Lung microvascular endothelial cell (primary cell): ENCODE data around the gene DRAP1. TPM values are rescaled to one million over a fixed set of nuclear protein-coding genes. Genes with fewer than 3 reads are reported as not detected.

Experiments used
- DNase-seq, 2 donors: peaks; one replicate each; pipeline versions ENCODE4 v3.0.0 to v3.0.0-alpha.2; 2010; ENCODE audit warnings: low read depth in 2 of 2
- total RNA-seq: library from RNA; depleted of rRNA; stranded (reverse); fragments of >200 nt; gene quantifications from 2 replicates; pipeline ENCODE4 v1.2.1, GENCODE V29; 2014

Gene DRAP1
- total RNA-seq, 1 donor from 2014 or later: 103 TPM

DNA sequence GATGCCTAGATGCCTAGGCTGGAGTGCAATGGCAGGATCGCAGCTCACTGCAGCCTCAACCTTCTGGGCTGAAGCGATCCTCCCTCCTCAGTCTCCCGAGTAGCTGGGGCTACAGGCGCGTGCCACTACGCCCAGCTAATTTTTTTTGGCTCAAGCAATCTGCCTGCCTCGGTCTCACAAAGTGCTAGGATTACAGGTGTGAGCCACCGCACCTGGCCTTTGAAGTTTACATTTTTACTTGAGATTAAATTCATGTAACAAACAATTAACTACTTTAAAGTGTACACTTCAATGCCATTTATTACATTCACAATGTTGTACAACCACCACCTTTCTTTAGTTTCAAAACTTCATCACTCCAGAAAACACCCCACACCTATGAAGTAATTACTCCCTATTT, 15.5 kb upstream of the DRAP1 start:
- no peak for DNase-seq

DNA sequence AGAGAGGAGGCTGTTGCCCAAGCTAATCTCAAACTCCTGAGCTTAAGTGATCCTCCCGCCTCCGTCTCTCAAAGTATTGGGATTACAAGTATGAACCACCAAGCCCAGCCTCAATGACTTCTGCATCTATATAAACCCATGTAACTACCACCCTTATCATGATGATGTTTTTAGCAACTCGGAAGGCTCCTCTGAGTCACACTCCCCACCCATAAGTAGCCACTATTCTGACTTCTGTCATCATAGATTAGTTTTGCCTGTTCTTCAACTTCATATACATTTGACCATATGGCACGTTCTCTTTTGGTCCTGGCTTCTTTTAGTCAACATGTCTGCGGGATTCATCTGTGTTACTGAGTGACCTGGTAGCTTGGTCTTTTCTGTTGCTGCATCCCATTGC, 12.6 kb upstream of the DRAP1 start:
- no peak for DNase-seq

DNA sequence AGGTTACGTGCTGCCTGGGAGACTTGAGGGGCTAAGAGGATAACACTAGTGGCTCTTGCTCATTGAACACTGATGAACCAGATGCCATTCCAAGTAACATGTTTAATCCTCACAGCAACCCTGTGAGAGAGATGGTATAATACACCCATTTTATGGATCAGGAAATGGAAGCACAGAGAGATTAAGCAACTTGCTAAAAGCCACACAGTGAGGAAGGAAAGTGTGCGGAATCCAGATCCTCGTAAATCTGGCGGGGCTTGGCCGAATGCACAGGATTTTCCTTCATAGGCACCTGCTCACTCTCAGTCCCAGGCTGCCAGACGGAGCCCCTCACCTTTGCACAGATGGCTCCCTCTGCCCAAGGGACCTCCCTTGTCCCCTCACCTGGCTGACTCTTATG, 11.3 kb upstream of the DRAP1 start:
- no peak for DNase-seq

DNA sequence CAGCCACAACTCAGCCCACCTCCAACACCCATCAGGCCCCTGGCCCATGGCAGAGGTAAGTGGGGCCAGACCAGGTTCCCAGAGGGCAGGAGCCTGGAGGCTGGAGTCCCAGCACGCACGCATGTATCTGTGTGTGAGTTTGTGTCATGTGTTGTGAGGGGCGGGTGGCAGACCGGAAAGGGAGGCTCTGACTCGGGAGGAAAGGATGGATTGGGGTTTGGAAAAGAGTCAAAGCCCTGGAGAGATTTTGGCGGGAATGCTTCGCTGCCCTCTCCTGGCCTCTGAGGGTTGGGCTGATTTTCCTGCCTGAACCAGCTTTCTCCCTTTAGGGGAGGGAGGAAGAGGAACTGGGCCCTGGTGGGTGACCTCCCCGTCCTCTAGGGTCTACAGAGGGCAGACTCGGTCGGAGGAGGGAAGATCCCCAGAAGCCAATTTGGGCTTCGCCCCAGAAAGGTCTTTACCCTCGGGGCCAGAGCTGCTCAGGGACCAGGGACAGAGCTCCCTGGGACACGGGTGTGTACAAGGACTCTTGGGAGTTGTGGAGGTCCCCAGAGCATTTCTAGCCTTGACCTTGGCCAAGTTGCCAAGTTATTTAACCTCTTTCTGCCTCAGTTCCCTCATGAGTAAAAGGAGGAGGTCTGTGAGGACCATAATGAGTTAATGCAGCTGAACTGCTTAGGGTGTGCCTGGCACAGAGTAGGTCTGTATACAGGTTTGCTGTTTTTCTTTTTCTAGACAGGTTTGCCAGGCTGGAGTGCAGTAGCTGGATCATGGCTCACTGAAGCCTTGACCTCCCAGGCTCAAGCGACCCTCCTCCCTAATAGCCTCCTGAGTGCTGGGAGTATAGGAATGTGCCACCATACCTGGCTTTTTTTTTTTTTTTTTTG, 7.3 kb upstream of the DRAP1 start:
- DNase-seq: peak; percentile 61 to 72

DNA sequence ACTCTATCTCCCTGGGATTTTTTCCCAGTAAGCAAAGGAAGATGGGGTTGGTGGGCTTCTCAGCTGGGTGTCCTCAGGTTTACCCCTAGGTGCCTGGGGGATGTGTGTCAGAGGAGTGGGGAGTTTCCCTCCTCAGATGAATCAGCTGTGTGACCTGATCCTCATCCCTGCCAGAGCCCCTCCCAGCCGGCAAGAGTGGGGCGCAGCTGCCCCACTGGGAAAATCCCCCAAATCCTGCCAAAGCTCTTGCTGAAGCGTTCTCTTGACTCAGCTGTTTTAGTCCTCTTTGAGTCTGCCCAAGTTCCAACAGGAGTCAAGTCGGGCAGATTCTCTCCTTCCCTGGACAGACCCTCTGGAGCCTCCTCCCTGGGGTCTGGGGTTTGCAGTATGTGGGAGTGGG, 6.4 kb upstream of the DRAP1 start:
- peak in 1 of 2 donors; percentile 81 for DNase-seq

DNA sequence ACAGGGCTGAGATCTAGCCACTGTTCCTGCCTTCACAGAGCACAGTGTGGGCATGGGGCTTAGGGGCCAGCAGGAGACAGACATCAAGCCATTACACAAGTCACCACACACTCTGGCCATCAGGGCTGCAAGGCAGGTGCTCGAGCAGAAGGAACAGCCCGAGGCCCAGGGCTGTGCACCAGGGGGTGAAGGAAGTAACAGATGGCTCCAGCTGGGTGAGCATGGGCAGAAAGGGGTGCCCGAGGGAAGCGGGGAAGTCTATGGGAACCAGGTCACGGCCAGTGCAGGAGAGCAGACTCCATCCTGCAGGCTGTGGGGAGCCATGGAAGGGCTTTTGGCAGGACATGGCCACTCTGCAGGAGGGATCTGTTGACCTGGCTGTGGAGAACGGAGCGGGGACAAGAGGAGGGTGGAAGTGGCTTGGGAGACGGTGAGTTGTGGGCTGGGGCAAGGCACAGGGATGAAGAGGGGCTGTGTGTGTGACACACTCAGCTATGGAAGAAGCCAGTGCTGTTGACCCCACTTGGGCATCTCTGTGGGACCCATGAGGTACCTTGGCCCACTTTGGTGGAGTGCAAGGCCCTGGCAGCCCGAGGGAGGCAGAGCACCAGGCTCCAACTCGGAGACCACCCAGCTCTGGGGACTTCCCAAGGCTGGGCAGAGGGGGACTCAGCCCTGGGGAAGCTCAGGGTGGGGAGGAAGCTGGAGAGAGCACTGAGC, 4.0 kb upstream of the DRAP1 start:
- no peak for DNase-seq

DNA sequence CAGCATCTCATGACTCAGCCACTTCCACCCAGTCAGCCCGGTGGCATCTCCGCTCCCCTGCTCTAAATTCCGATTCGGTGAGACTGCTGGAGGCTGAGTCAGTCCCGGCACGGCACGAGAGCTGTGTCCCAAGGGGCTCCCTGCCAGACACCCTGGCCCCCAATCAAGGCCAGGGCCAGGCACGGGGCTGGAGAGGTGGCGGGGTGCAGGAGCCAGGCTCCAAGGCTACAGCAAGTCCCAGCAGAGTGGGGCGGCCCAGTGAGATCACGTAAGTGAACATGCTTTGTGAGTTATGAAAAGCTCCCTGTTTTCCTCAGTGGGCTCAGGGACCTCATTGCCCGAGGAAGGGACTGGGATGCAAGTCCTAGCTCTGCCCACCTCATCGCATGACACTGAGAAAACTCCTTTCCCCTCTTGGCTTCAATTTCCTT, 3.4 kb upstream of the DRAP1 start:
- peak; percentile 84 to 97 for DNase-seq

DNA sequence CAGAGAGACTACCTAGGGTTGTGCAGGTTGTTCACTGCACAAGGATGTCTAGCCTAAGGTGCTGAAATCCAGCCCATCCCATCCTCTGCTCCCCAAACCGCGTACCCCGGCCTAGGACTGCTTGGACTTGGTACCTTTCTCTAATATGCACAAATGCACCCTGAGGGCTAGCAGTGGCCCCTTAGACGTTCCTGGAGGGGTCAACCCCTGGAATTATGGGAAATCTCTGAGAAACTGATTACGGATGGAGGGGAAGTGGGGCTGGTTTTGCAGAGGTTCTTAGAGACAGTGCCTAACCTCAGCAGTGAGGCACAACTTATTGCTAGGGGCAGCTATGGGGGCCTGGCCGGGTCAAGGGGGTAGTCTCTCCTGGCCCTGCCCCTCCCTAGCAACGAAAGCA, 2.8 kb upstream of the DRAP1 start:
- DNase-seq: no peak

DNA sequence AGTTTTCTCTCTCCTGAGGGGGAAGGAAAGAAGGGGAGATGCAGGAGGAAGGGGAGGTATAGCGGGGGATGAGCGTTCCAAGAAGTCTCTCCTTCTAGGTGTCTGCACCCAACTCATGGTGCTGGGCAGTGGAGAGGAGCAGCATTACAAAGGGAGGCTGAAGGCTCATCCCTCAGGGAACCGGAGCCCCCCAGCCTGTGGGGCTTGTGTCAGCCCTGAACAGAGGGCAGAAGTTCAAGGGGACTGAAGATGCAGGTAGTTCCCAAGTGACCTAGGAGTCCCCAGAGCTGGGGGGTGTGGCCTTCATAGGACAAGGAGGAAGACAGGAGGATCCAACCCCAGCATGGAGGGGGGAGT, 2.2 kb upstream of the DRAP1 start:
- no peak for DNase-seq

DNA sequence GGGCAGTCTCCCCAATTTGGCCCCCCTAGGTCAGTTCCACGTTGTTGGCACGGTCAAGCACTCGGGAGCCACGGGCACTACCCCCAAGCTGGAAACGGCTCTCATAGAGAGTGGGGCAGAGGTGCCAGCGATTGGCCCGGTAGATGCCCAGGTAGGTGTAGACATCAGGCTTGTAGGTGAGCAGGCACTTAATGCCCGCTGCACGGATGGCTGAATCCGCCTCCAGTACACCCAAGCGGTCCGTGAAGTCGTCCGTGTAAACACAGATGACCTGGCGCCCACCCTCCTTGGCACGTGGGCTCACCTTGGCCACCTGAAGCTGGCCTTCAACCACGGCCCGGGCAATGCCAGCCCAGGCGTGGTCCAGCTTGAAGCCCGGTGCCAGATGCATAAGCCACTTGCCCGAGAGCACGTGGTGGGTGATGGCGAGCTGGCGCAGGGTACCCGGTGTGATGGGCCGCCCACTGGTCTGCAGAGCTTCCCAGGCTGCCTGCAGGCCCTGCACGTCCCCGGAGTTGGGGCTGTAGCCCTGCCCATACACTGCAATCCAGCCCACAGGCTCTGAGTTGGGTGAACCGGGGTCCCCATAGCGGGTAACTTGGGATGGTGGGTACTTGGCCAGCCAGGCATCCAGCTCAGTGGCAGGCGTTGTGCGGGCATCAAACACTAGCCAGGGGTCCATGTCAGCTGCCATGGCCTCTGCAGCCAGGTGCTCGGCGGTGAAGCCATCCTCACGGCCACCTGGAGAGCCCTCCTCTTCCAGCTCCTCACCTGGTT, 1.6 kb upstream of the DRAP1 start:
- no peak for DNase-seq

DNA sequence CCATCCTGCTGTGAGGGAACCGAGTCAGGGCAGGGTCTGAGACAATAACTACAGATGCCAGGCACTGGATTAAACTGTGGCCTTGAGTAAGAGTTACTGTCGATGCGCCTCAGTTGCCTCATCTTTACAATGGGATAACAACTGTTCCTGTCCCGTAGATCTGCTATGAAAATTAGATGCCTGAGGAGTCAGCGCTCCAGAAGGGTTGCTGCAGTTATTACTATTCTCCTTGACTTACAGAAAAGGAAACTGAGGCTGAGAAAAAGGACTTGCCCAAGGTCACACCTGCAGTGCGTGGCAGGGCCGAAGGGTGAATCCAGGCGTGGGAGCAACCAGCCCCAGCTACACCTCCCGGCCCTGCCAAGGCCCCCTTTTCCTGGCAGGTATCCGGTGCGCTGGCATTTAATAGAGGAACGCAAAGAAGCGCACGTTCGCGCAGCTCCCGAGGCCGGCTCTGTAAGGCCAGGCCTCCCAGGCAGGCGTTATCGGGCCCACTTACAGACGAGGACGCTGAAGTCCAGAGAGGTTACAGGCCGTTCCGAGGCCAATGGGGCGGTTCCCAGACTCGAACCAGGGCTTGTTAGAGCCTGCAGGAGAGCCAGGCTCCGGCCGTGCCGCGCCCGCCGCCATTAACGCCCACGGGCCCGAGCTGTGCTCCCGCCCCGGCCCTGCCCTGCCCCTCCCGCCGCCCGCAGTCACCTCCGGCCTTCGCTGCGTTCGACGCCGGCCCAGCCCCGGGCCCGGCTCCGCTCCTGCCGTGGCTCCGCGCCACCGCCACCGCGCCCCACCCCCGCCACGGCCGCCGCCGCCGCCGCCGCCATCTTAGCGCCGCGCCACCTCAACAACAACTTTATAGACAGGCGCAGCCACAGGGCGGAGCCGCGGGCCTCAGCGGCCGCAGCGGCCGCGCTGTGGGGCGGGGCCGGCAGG, 750 bp upstream of the DRAP1 start, which contains the start of gene C11orf68:
C11orf68 (minus strand) TSS at position 852 of the 930 bp plus-strand sequence; CDS start at position 821, 31 bp downstream.
- DNase-seq: peak; percentile 57 to 61

DNA sequence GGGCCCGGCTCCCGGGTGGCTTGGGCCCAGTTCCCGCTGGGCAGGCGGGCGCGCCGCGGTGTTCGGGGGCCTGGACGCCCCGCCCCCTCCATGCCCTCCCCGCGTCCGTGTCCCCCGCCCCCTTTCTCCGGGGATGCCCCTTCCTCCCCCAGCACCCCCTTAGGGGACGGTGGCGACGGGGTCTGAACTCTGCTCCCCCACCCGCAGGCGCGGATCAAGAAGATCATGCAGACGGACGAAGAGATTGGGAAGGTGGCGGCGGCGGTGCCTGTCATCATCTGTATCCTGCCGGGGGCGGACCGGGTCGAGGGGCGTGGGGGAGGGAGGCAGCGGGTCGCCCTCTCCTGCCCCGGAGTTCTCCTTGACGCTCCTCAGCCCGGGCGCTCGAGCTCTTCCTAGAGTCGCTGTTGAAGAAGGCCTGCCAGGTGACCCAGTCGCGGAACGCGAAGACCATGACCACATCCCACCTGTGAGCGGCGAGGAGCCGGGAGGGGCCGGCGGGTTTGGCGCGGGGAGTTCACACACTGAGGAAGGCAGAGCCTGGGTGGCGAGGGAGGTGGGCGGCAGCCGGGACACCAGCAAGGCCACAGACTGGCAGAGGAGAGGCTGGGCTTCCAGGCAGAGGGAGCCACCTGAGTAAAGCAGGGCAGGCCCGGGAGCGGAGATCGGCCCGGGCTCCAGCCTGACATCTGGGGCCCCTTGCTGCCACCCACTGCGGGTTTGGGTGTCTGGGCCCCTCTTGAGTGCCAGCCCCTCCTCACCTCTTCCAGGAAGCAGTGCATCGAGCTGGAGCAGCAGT, 546 bp downstream of the DRAP1 start:
- no peak for DNase-seq

DNA sequence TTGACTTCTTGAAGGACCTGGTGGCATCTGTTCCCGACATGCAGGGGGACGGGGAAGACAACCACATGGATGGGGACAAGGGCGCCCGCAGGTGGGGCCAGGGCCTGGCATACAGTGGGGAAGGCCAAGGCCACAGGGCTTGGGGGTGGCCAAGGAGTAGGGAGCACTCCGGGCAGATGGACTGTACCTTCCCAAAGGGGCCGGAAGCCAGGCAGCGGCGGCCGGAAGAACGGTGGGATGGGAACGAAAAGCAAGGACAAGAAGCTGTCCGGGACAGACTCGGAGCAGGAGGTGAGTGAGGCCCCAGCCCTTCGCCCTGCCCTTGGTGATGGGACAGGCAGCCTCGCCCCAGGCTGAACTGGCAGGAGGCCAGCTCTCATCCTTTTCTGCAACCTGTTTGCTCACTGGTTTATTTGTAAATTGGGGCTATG, 1.2 kb downstream of the DRAP1 start:
- no peak for DNase-seq

DNA sequence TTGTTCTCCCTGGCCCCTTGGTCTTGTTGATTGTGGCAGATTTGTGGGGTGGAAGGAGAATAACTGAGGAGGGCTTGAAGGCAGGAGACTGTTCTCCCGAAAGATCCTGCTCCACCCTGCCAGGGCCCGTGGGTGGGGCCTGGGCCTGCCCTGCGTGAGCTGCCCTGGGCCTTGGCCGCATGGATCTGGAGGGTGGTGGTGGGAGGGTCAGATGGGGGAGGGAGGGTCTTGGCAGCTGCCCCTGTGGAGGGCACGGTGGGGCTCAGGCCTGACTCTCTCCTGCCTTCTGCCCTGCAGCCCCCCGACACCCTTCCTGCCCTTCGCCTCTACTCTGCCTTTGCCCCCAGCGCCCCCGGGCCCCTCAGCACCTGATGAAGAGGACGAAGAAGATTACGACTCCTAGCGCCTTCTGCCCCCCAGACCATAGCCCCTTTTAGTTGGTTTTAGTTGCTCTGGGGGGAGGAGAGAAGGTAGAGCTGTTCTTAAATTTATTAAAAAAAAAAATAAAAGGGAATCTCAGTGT, 1.9 kb downstream of the DRAP1 start:
- no peak for DNase-seq

DNA sequence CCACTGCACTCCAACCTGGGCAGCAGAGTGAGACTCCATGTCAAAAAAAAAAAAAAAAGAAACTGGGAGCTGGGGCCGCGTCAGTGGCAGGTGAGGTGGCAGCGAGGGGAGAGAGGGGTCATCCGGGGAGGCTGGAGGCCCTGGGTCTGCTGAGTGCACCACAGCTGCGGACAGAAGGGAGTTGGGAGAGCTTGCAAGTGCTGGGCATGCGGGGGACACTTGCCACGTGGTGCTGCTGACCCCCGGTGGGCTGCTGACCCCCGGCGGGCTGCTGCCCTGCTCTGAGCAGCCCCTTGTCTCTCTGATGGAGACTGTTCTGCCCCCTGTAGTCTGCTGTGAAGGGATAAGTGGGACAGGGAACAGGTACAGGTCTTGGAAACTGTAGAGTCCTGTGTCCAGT, 2.6 kb downstream of the DRAP1 start:
- no peak for DNase-seq

DNA sequence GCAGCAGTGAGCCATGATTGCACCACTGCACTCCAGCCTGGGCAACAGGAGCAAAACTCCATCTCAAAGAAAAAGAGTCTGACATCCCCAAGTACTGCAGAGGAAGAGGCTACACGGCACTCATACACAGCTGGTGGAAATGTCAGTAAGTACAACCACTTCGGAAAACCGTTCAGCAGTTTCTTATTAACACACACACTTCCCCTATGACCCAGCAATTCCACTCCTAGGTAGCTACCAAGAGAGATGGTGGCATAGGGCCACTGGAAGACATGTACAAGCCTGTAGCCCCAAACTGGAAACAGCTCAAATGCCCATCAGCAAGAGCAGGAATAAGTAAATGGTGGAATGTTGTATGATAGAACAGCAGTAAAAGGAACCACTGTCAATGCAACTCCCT, 3.3 kb downstream of the DRAP1 start:
- no peak for DNase-seq

DNA sequence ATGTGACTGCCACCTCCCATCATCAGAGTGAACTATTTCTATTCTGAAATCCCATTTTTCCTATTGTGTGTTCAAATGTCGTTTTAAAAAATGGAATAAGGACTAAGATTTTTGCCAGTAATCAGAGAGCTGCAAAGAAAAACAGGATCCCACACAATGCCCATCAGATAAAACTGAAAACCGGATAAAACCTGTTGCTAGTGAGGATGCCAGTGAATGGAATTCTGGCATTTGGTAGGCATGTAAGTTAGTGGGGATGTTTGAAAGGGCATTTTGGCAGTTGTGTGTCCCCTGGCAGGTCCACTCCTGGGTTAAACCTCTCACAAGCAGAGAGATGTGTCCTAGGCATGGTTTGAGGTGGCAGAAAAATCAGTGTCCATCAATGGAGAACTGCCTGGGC, 6.2 kb downstream of the DRAP1 start:
- no peak for DNase-seq

DNA sequence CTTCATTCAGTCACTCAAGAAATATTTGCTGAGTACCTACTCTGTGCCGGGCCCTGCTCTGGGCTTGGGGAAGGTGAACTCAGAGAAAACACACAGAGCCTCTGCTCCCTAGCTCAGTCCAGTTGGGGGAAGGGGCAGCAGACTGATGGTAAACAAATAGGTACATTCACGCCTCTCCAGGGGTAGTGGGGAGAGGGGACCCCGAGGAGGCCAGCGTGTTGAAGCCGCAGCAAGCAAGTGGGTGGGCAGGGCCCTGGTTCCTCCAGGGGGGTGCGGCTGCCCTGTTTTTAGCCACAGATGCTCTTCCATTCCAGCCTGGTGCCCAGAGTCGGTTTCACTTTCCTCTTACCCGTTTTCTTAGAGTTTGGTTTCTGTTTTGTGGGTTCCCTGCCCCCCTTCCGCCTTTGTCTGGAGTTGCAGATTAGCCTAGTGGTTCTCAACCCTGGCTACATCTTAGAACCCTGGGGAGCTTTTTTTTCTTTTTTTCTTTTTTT, 8.7 kb downstream of the DRAP1 start:
- DNase-seq: no peak

DNA sequence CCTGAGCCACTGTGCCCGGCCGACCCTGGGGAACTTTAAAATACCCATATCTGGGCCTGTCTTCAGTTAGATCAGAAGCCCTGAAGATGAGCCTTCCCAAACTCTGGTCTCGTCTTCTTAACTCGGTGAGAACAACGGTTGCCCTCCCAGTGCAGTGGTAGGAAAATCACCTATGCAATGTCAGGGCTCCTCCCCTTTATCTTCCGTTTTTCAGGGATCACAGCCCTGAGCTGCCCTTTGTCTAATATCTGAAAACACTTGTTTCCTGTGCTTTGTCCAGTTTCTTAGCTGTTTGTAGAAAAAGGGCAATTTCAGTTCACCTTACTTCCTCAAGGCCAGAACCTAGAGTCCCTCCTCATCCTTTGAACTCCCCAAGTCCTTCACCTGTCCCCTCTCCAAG, 9.4 kb downstream of the DRAP1 start:
- DNase-seq: no peak
